ENCODE data around the gene MAFG. TPM values are rescaled to one million over a fixed set of nuclear protein-coding genes. Genes with fewer than 3 reads are reported as not detected.

MAFG gene
- total and polyA plus RNA-seq, 9 of the 15 experiments (the other 6 are each of a cell fraction or from before 2014, with no cell fraction given) = 1.1 to 58.1 (median 24.9) TPM

DNA sequence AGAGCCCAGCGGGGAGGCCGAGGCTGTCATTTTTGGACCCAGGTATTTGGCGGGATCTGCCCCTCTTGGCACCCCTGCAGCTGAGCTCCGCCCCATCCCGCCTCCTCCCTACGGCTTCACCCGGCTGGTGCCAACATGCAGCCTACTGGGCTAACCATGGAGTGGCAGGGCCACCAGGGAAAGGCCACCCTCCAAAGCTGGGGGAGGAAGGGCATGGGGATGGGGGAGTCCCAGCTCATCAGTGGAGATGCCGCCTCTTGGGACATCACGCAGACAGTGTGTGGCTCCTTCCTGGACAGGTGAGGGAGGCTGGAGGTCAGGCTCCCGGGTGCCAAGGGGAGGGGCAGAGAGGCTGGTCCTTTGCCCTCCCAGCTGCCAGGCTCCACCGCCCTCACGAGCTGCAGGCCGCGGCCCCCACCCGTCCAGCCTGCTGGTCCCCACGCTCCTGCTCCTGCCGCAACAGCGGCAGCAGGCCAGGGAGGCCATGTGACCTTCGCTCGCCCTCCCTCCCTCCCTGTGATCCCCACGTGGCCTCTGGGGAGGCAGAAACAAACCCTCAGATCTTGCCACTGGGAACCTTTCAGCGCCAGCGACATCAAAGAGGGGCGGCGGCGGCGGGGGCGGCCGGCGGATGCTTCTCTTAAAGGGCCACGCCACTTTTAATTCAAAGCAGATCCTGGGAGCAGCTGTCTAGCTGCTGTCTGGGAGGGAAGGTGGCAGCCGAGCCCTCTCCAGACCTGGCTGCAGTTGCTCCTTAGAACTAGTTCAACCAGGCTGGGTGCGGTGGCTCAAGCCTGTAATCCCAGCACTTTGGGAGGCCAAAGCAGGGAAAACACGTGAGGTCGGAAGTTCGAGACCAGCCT lies 40.2 kb upstream of the MAFG start (continued):
- TF ChIP-seq MYC (IDR thresholded peaks at IDR 0.05; ENCODE audit: low read depth, low read length) (peak; percentile 88), MYC (CRISPR knock-in tag; IDR thresholded peaks at IDR 0.05; ENCODE audit: borderline replicate concordance, low read depth) (no peak), SIN3A (IDR thresholded peaks at IDR 0.05; ENCODE audit: borderline replicate concordance in 2 of 2, control insufficient read depth in 1 of 2, low read depth in 2 of 2, low read length in 2 of 2) (peak in 1 of 2 experiments; percentile 71; a peak in 1 of 4 replicates), ZBTB11 (CRISPR knock-in tag; IDR thresholded peaks at IDR 0.05) (peak in 1 of 3 experiments; percentile 64; a peak in 2 of 6 replicates), CREB1 (IDR thresholded peaks at IDR 0.05) (no peak), CREB1 (CRISPR knock-in tag; IDR thresholded peaks at IDR 0.05) (0 out of 2 replicates have a peak, but pooled peaks have one; percentile 8), ZNF695 (CRISPR knock-in tag; IDR thresholded peaks at IDR 0.05) (no peak), ZEB2 (IDR thresholded peaks at IDR 0.05) (no peak), ESRRA (IDR thresholded peaks at IDR 0.05; ENCODE audit: borderline replicate concordance, low read depth) (peak; percentile 20; the same call in 1 of the 2 replicates)
- TF ChIP-seq, protein P1, sequence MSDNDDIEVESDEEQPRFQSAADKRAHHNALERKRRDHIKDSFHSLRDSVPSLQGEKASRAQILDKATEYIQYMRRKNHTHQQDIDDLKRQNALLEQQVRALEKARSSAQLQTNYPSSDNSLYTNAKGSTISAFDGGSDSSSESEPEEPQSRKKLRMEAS (CRISPR knock-in tag; IDR thresholded peaks at IDR 0.05) = peak; percentile 92
- TF ChIP-seq, protein P2, sequence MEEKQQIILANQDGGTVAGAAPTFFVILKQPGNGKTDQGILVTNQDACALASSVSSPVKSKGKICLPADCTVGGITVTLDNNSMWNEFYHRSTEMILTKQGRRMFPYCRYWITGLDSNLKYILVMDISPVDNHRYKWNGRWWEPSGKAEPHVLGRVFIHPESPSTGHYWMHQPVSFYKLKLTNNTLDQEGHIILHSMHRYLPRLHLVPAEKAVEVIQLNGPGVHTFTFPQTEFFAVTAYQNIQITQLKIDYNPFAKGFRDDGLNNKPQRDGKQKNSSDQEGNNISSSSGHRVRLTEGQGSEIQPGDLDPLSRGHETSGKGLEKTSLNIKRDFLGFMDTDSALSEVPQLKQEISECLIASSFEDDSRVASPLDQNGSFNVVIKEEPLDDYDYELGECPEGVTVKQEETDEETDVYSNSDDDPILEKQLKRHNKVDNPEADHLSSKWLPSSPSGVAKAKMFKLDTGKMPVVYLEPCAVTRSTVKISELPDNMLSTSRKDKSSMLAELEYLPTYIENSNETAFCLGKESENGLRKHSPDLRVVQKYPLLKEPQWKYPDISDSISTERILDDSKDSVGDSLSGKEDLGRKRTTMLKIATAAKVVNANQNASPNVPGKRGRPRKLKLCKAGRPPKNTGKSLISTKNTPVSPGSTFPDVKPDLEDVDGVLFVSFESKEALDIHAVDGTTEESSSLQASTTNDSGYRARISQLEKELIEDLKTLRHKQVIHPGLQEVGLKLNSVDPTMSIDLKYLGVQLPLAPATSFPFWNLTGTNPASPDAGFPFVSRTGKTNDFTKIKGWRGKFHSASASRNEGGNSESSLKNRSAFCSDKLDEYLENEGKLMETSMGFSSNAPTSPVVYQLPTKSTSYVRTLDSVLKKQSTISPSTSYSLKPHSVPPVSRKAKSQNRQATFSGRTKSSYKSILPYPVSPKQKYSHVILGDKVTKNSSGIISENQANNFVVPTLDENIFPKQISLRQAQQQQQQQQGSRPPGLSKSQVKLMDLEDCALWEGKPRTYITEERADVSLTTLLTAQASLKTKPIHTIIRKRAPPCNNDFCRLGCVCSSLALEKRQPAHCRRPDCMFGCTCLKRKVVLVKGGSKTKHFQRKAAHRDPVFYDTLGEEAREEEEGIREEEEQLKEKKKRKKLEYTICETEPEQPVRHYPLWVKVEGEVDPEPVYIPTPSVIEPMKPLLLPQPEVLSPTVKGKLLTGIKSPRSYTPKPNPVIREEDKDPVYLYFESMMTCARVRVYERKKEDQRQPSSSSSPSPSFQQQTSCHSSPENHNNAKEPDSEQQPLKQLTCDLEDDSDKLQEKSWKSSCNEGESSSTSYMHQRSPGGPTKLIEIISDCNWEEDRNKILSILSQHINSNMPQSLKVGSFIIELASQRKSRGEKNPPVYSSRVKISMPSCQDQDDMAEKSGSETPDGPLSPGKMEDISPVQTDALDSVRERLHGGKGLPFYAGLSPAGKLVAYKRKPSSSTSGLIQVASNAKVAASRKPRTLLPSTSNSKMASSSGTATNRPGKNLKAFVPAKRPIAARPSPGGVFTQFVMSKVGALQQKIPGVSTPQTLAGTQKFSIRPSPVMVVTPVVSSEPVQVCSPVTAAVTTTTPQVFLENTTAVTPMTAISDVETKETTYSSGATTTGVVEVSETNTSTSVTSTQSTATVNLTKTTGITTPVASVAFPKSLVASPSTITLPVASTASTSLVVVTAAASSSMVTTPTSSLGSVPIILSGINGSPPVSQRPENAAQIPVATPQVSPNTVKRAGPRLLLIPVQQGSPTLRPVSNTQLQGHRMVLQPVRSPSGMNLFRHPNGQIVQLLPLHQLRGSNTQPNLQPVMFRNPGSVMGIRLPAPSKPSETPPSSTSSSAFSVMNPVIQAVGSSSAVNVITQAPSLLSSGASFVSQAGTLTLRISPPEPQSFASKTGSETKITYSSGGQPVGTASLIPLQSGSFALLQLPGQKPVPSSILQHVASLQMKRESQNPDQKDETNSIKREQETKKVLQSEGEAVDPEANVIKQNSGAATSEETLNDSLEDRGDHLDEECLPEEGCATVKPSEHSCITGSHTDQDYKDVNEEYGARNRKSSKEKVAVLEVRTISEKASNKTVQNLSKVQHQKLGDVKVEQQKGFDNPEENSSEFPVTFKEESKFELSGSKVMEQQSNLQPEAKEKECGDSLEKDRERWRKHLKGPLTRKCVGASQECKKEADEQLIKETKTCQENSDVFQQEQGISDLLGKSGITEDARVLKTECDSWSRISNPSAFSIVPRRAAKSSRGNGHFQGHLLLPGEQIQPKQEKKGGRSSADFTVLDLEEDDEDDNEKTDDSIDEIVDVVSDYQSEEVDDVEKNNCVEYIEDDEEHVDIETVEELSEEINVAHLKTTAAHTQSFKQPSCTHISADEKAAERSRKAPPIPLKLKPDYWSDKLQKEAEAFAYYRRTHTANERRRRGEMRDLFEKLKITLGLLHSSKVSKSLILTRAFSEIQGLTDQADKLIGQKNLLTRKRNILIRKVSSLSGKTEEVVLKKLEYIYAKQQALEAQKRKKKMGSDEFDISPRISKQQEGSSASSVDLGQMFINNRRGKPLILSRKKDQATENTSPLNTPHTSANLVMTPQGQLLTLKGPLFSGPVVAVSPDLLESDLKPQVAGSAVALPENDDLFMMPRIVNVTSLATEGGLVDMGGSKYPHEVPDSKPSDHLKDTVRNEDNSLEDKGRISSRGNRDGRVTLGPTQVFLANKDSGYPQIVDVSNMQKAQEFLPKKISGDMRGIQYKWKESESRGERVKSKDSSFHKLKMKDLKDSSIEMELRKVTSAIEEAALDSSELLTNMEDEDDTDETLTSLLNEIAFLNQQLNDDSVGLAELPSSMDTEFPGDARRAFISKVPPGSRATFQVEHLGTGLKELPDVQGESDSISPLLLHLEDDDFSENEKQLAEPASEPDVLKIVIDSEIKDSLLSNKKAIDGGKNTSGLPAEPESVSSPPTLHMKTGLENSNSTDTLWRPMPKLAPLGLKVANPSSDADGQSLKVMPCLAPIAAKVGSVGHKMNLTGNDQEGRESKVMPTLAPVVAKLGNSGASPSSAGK (IDR thresholded peaks at IDR 0.05) = peak; percentile 74
